Mucosa of descending colon (tissue), 3 donors: Measurements from ENCODE around the gene LONP1. TPM values are rescaled to one million over a fixed set of nuclear protein-coding genes. Genes with fewer than 3 reads are reported as not detected.

Experiments
- ATAC-seq: fragments of 200-7000 bp; cut with Tn5 transposase; one replicate; pipeline ENCODE4 v1.9.1; 2020; ENCODE audit warnings: mild to moderate bottlenecking, moderate library complexity
- DNase-seq, 3 donors: peaks; one replicate each; pipeline ENCODE4 v3.0.0-alpha.2; 2020
- H3K36me3 ChIP-seq: fragments of 200-600 bp; one replicate; pipeline ENCODE4 v1.8.0; 2021; ENCODE audit warnings: low read depth, mild to moderate bottlenecking
- H3K4me1 ChIP-seq: fragments of 200-600 bp; one replicate; pipeline ENCODE4 v1.8.0; 2021; ENCODE audit warnings: low read depth, mild to moderate bottlenecking
- H3K4me3 ChIP-seq: fragments of 200-600 bp; one replicate; pipeline ENCODE4 v1.8.0; 2021; ENCODE audit warnings: mild to moderate bottlenecking
- H3K9me3 ChIP-seq: fragments of 200-600 bp; one replicate; pipeline ENCODE4 v1.8.0; 2021; ENCODE audit warnings: mild to moderate bottlenecking
- CTCF ChIP-seq: fragments of 200-600 bp; IDR thresholded peaks from one replicate; pipeline ENCODE4 v1.8.0; 2022; ENCODE audit warnings: antibody characterized with exemption, mild to moderate bottlenecking
- intact Hi-C, 2 donors: fragments of 100-400 bp; cut with DNase I in 1 of 2; cut with micrococcal nuclease in 1 of 2; formaldehyde crosslinking; loops; one replicate each; pipeline versions ENCODE4 v1.11.0 to v1.11.1; 2022; cut with DNase I, micrococcal nuclease
- total RNA-seq, 3 donors: library from RNA; stranded (reverse); fragmentation: NEBNext Ultra II Directional in 2 of 3; extraction: Animal tissue kit (Norgen Biotek cat#: 25700) in 2 of 3; gene quantifications; one replicate each; pipeline versions ENCODE4 v1.2.1 to v1.2.4, GENCODE V29; 2021 to 2023
- donor health status: DM: no; HTN: no; CAD: no; lungs with moderate emphysema.
- donor health status: DM: no; HTN: no; CAD: no.
- donor health status: DM: no; HTN: yes; CAD: no.

Gene LONP1
- total RNA-seq, 3 donors from 2014 or later = 55.9 to 63.0 (median 55.9) TPM

GRCh38 chr19:5644037-5644436 lies 75.9 kb downstream of the LONP1 start:
- H3K9me3 ChIP-seq = no peaks in the 10 kb centered on the region
- peaks cover 11% of the 10 kb centered on the region for H3K36me3 ChIP-seq
- no peaks in the 10 kb centered on the region for H3K4me1 ChIP-seq
- no peak for TF ChIP-seq CTCF
- intact Hi-C loops = no loop called here
- DNase-seq = no peak
- ATAC-seq = no peak
- no peak overlapping the region for H3K4me3 ChIP-seq

- intact Hi-C loops = no loop called here
- ATAC-seq = no peak
- peaks cover 11% of the 10 kb centered on the region for H3K36me3 ChIP-seq
- no peaks in the 10 kb centered on the region for H3K4me1 ChIP-seq
- H3K4me3 ChIP-seq = no peak overlapping the region
- no peak for TF ChIP-seq CTCF
- H3K9me3 ChIP-seq = no peaks in the 10 kb centered on the region
- DNase-seq = no peak
Observed at GRCh38 chr19:5643060-5643459, 76.9 kb downstream of the LONP1 start.

DNA sequence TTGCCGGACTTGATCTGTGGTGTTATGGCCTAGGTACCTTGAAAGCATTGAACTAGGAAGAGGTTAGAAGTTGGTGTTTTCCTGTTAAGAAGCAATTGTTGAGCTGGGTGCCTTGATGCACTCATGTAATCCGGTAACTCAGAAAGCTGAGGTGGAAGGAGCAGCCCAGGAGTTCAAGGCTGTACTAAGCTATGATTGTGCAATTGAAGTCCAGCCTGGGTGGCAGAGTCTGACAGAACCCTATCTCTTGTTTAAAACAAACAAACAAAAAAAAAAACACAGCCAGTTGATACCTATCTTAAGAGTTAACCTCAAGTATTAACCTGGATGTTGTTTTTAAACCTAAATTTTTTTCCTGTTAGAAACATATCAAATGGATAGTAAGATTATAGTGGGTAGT lies 77.7 kb downstream of the LONP1 start:
- intact Hi-C loops = no loop called here
- no peaks in the 10 kb centered on the region for H3K9me3 ChIP-seq
- no peak for ATAC-seq
- no peak for TF ChIP-seq CTCF
- H3K4me3 ChIP-seq = no peak overlapping the region
- DNase-seq = no peak
- peaks cover 11% of the 10 kb centered on the region for H3K36me3 ChIP-seq
- no peaks in the 10 kb centered on the region for H3K4me1 ChIP-seq

Other genes starting within 250 kb of the LONP1 start
- 1 to 10 TPM; 4.6 to 9.0 (median 5.6) TPM for gene TINCR, start 152.2 kb downstream of the LONP1 start, total RNA-seq
- 100 to 1,000 TPM in 2 of 3 donors, 10 to 100 TPM in 1; 66.7 to 122 (median 102) TPM for gene SAFB2, start 97.4 kb downstream of the LONP1 start, total RNA-seq
- gene SAFB, start 97.1 kb downstream of the LONP1 start, total RNA-seq = 100 to 1,000 TPM in 1 of 3 donors, 10 to 100 TPM in 2; 78.8 to 115 (median 83.3) TPM
- 10 to 100 TPM; 70.1 to 73.7 (median 70.9) TPM for gene MICOS13, start 39.6 kb downstream of the LONP1 start, total RNA-seq
- 1 to 10 TPM; 2.3 to 8.2 (median 3.3) TPM for gene HSD11B1L, start 39.1 kb downstream of the LONP1 start, total RNA-seq
- gene RPL36, start 29.9 kb downstream of the LONP1 start, total RNA-seq = 100 to 1,000 TPM; 541 to 812 (median 769) TPM
- gene CATSPERD, start 491 bp upstream of the LONP1 start, total RNA-seq = not detected
- gene PRR22, start 64.6 kb upstream of the LONP1 start, total RNA-seq = 1 to 10 TPM; 3.1 to 6.8 (median 4.1) TPM
- 10 to 100 TPM; 33.3 to 36.9 (median 35.6) TPM for gene DUS3L, start 71.0 kb upstream of the LONP1 start, total RNA-seq
- gene NRTN, start 84.9 kb upstream of the LONP1 start, total RNA-seq = 10 to 100 TPM in 1 of 3 donors, 1 to 10 TPM in 1, under 1 TPM in 1; 0.64 to 11.3 (median 1.4) TPM
- 10 to 100 TPM; 44.4 to 93.6 (median 82.3) TPM for gene FUT6, start 119.6 kb upstream of the LONP1 start, total RNA-seq
- 100 to 1,000 TPM; 128 to 276 (median 215) TPM for gene FUT3, start 131.3 kb upstream of the LONP1 start, total RNA-seq
- not detected for gene FUT5, start 150.4 kb upstream of the LONP1 start, total RNA-seq
- gene NDUFA11, start 183.6 kb upstream of the LONP1 start, total RNA-seq = 100 to 1,000 TPM; 178 to 213 (median 182) TPM
- gene VMAC, start 184.7 kb upstream of the LONP1 start, total RNA-seq = 10 to 100 TPM in 1 of 3 donors, 1 to 10 TPM in 2; 5.6 to 10.0 (median 8.3) TPM
- 10 to 100 TPM in 2 of 3 donors, 1 to 10 TPM in 1; 9.5 to 20.2 (median 16.4) TPM for gene CAPS, start 194.1 kb upstream of the LONP1 start, total RNA-seq